ENCODE results near the gene CXCL1. TPM values are rescaled to one million over a fixed set of nuclear protein-coding genes. Genes with fewer than 3 reads are reported as not detected.

The CXCL1 gene
- total and polyA plus RNA-seq, 2 donors (not counting 3 experiments of a cell fraction or from before 2014, with no cell fraction given): 20.0 to 26.7 TPM

- POLR2A ChIA-PET: interaction anchor here (0.7 kb wide), 1 partner anchor 239 kb away, joined by 10 read pairs; no protein-coding TSS in a partner anchor
- CTCF ChIA-PET: interaction anchor here (2.2 kb wide), 1 partner anchor 141 kb away, joined by 5 read pairs; no protein-coding TSS in a partner anchor
- intact Hi-C loops (cut with micrococcal nuclease): no loop called here
- DNase-seq (ENCODE audit: low read depth, low spot score) (peak; percentile 20), FAIRE-seq (peak; percentile 40)
- dilution Hi-C loops (cut with MboI; ENCODE audit: extremely low pct_ligation_motif_present, low sequenced_read_pairs): no loop called here
- Histone ChIP-seq H2AFZ (ENCODE audit: low read depth, low read length) (no peak overlapping the region), H3K4me3 (replicated peaks in 1 of 3; ENCODE audit: insufficient read depth in 1 of 3, low read depth in 1 of 3, low read length in 3 of 3) (peak overlapping the region; percentile 49 to 81 (median 67)), H3K4me1 (ENCODE audit: control insufficient read depth, extremely low read depth, insufficient read depth, low read length) (peaks cover 35% of the 10 kb centered on the region), H3K79me2 (ENCODE audit: control insufficient read depth, insufficient read depth, low read length) (peaks cover 5% of the 10 kb centered on the region), H3K36me3 (ENCODE audit: control insufficient read depth in 2 of 2, extremely low read depth in 1 of 2, insufficient read depth in 2 of 2, low read length in 2 of 2) (no peaks in the 10 kb centered on the region), H3K4me2 (ENCODE audit: insufficient read depth, low read length) (peak overlapping the region; percentile 79), H3K9me1 (replicated peaks; ENCODE audit: control insufficient read depth, extremely low read depth, insufficient read depth, low read length) (no peaks in the 10 kb centered on the region), H3K27ac (ENCODE audit: insufficient read depth, low read depth, low read length) (peak overlapping the region; percentile 55), H3K27me3 (ENCODE audit: control insufficient read depth in 2 of 2, insufficient read depth in 2 of 2, low read length in 2 of 2) (no peaks in the 10 kb centered on the region), H3K9me3 (replicated peaks; ENCODE audit: control insufficient read depth, insufficient read depth, low read length) (no peaks in the 10 kb centered on the region), H3K9ac (replicated peaks; ENCODE audit: extremely low read depth, insufficient read depth, low read length) (peak overlapping the region; percentile 59), H4K20me1 (replicated peaks; ENCODE audit: control insufficient read depth, extremely low read depth, insufficient read depth, low read length) (no peaks in the 10 kb centered on the region)
- TF ChIP-seq FOS (IDR thresholded peaks at IDR 0.05; ENCODE audit: borderline replicate concordance, insufficient read depth, low read length): no peak
- TF ChIP-seq POLR2AphosphoS5 (IDR thresholded peaks at IDR 0.05; ENCODE audit: insufficient read depth, low read depth, low read length): no peak
- TF ChIP-seq GATA2 (IDR thresholded peaks at IDR 0.05; ENCODE audit: insufficient read depth, insufficient read length, low read depth, low read length): no peak
- no peak for TF ChIP-seq JUN (IDR thresholded peaks at IDR 0.05; ENCODE audit: borderline replicate concordance, insufficient read depth, insufficient read length, low read depth)
- TF ChIP-seq POLR2A (IDR thresholded peaks at IDR 0.05; ENCODE audit: low read depth, low read length): no peak
- TF ChIP-seq CTCF (IDR thresholded peaks at IDR 0.05; ENCODE audit: extremely low read depth in 1 of 2, insufficient read depth in 1 of 2, low read depth in 1 of 2, low read length in 2 of 2): no peak
- TF ChIP-seq MAX (IDR thresholded peaks at IDR 0.05; ENCODE audit: insufficient read depth, insufficient read length): no peak
- no peak for TF ChIP-seq MYC (IDR thresholded peaks at IDR 0.05; ENCODE audit: low read depth, low read length)
- no peak for TF ChIP-seq EZH2 (IDR thresholded peaks at IDR 0.05; ENCODE audit: borderline replicate concordance, low read depth, low read length, severe bottlenecking)
- BruUV-seq (replicated peaks): no TSS peak
Measured at GRCh38 chr4:73870260-73870659, 1.1 kb downstream of the CXCL1 start.
